NCI-H146 treated with DMSO at 0.1 percent for 48 hours (cell line): ENCODE measurements around the gene SND1.

Experiments
- DNase-seq: peaks from one replicate; lab custom pipeline; 2025; ENCODE audit not compliant: unreplicated experiment; lab: John Stamatoyannopoulos, UW

Gene SND1

DNA sequence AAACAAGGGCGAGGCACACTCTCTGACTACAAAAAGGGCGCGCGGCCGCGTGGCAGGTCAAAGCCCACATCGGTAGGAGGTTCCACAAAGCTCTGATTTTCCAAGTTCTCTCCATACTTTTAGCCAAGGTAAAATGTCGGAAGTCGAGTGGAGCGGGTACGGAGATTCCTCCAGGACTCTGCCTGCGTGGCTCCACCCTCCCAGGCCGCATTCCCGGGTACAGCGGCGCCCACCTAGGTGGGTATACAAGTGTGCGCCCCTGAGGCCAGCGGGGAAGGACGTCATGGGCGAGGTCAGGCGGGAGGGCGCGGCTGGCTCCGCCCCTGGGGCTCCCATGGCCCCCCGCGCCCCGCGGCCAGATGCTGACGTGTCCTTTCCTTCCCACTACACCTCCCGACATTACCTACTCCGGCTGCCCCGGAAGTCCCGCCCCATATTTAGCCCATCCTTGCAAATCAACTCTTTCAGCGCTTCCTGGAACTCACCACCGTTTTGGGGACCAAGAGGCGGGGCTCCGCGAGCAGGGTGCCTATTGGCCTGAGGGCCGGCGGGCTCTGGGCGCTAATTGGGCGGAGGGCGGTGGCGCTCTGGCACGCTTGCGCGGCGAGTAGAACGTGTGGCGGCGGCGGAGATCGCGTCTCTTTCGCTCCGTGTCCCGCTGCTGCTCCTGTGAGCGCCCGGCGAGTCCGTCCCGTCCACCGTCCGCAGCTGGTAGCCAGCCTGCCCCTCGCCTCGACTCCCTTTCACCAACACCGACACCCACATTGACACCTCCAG lies at the start of gene SND1:
SND1 (plus strand) TSS at position 639 of the 777 bp plus-strand sequence. CDS start 180 bp downstream, outside the sequence.
- peak; percentile 99 for DNase-seq

- no peak for DNase-seq
These were observed 43.5 kb upstream of the SND1 start for GRCh38 chr7:127608446-127608845.

DNA sequence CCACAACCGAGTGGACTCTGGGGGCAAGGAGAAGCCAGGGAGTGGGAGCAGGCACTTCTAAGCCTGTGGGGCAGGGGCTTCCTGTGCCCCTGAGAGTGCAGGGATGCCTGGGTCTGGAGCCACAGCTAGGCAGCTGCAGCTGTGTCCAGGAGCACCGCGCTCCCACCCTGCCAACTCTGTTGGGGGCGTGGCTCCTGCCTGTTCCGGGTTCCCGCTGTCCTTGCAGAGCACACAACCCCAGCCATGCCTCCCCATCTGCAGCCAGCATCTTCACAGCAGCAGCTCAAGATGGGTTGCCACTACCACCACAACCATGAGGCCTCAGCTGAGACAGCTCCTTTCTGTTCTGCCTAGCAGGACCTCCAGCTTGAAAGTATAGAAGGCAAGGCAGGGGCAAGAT lies 42.7 kb upstream of the SND1 start:
- no peak for DNase-seq

DNA sequence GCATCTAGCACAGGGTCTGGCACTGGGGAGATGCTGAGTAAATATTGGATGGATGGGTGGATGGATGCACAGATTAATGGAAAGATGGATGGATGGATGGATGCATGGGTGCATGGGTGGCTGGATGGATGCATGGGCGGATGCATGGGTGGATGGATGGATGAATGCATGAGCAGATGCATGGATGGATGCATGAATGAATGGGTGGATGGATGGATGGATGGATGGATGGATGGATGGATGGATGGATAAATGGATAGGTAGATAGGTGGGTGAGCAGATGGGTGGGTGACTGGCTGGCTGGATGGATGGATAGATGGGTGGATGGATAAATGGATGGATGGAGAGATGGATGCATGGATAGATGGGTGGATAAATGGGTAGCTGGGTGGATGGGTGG lies 39.7 kb upstream of the SND1 start:
- DNase-seq: no peak

DNA sequence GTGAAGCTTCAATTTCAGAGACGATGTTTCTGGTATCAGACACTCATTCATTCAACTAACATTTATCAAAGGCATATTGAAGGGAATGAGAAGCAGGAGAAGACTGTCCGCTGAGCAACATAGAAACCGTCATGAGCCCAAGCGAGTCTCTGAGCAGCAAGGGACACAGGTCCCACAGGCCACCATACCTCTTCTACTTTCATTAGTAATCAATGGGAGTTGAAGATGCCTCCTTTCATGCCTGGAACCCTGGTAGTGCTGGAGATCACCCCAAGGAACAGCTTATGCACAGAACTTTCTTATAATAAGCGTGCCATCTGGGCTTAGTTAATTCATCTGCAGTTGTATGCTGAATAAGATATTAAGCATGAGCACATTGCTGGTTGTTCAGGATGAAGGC lies 35.3 kb upstream of the SND1 start:
- no peak for DNase-seq

- no peak for DNase-seq
These were observed 34.0 kb upstream of the SND1 start, which contains the start of gene PAX4 for GRCh38 chr7:127618042-127618441. PAX4 (minus strand) TSS chr7:127618142; CDS start chr7:127615928, 2,214 bp downstream.

DNA sequence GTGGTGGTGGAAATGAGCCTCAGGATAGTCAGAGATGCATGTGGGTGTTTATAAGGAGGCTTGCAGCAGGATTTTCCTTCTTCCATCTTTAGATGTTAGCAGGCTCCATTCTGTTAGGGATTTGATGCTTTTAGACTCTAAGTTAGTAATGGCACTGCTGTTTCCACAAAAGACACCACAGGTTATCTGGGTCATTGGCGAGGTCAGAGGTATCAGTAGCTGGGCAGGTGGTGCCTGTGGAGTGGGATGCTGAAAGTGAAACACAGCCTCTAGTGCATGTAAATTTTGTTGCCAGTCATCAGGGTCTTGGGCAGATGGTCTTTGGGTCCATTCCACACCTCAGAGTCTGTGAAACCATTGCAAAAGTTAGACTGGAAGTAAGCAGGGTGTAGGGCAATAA lies 33.2 kb upstream of the SND1 start:
- no peak for DNase-seq

DNA sequence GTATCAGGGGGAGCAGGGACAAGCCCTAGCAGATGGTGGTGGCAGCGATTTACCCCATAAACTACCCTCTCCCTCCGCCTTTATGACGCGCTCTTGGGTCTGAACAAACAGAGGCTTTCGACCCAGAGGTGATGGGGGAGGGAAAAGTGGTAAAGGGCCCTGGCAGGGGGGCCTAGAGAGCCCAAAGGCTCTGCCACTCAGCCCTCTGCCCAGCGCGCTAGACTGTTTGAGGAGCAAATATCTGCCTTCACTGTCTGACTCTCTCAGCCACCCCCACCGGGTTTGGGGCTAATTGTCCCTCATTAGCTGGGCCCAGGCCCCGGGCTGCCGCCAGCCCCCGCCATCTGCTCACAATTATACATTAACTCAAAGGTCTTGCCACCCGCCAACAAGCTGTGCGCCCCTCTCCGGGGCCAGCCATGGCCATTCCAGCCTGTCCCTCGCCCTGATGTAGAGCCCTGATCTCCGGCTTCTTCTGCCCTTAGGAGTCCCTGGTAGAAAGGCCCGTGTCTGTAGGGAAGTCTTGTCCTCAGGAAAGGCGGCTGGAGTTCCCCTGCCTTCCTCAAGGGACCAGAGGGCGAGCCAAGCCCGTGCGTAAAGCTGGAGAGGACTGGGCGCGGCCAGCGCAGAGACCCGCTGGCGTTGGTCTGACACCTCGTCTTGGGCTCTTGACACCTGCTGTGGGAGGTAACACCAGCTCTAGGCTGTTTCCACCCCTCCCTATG lies 32.2 kb upstream of the SND1 start:
- DNase-seq: no peak

GRCh38 chr7:127620406-127621233 lies 31.4 kb upstream of the SND1 start:
- no peak for DNase-seq

GRCh38 chr7:127625331-127625730 lies 26.7 kb upstream of the SND1 start:
- DNase-seq: no peak

- no peak for DNase-seq
These were observed 23.5 kb upstream of the SND1 start for GRCh38 chr7:127628445-127628844.

DNA sequence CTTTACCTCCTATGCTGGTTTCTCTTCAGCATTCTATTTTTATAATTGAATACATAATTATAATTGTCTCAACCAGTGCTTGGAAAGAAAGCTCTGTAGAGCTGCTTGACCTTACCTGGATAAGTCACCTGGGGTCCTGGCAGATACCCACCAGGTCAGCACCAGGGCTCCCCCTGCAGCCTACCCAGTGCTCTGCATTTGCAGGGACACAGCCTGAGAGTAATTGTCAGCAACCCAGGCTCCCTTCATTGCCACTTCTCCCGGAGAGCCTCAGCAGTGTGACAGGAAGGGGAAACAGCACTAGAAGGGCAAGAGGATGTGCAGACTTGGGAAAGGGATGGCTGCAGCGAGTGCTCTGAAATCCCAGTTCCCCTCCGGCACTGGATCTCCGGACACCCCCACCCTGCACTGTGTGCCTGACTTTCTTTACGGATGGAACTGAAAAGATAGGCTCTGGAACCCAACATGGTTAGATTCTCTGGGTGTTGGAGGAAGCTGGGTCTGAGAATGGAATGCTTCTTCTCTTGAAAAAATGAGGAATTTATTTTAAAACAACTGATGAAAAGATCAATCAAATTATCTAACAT lies 22.6 kb upstream of the SND1 start:
- no peak for DNase-seq

DNA sequence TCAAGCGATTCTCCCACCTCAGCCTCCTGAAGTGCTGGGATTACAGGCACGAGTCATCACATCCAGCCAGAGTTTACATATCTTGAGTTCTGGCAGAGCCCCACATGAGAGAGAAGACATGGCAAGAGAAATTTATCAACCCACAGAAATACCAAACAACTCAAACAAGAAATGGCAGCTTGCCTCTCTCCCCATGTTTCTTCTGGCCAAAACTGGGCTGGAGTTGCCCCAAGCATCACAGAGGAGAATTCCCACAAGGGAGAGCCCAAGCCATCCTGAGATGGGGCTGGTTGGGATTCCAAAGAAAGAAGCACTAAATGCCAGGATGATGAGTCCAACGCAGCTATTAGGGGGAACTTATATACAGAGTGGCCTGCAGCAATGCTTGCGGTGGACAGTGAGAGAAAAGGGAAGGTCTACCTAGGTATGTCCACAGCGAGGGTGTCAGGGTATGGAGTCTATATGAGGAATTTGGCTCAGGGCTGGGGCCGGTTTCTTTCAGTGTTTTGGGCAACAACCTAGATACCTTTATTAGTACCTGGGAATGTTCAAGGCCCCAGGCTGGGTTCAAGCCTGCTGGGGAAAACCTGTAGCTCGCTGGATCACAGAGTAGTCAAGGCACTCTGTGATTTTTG lies 19.6 kb upstream of the SND1 start:
- DNase-seq: no peak

- DNase-seq: no peak
These were observed 16.2 kb upstream of the SND1 start for GRCh38 chr7:127635659-127636285.

GRCh38 chr7:127638197-127638596 lies 13.8 kb upstream of the SND1 start:
- DNase-seq: no peak

DNA sequence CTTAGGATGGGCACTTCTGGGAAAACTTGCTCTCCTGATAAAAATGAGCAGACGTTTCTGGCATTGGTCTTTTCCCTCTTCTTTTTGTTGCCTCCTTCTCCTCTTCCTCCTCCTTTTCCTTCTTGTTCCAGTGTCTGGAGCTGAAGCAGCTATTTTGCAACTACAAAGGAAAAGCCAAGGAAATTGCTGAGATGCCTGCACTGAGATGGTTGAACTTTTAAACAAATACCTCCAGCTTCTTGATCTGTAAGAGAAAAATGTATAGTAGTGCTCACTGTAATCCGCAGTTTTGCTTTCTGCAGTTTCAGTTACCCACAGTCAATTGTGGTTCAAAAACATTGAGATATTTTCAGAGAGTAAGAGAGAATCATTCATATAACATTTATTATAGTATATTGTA lies 7.5 kb upstream of the SND1 start:
- DNase-seq: no peak

DNA sequence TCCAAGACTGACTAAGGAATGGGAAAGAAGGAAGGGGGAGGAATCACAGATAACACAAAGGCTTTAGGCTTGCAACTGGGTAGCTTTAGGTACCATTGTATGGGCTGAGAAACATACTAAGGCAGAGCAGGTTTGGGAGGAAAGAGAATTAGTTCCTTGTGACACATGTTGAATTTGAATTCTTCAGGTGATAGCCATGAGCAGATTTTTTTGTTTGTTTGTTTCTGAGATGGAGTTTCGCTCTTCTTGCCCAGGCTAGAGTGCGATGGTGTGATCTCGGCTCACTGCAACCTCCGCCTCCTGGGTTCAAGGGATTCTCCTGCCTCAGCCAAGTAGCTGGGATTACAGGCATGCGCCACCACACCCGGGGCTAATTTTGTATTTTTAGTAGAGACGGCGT lies 4.4 kb upstream of the SND1 start:
- DNase-seq: no peak

- DNase-seq: no peak
These were observed 3.0 kb upstream of the SND1 start for GRCh38 chr7:127648986-127649385.

DNA sequence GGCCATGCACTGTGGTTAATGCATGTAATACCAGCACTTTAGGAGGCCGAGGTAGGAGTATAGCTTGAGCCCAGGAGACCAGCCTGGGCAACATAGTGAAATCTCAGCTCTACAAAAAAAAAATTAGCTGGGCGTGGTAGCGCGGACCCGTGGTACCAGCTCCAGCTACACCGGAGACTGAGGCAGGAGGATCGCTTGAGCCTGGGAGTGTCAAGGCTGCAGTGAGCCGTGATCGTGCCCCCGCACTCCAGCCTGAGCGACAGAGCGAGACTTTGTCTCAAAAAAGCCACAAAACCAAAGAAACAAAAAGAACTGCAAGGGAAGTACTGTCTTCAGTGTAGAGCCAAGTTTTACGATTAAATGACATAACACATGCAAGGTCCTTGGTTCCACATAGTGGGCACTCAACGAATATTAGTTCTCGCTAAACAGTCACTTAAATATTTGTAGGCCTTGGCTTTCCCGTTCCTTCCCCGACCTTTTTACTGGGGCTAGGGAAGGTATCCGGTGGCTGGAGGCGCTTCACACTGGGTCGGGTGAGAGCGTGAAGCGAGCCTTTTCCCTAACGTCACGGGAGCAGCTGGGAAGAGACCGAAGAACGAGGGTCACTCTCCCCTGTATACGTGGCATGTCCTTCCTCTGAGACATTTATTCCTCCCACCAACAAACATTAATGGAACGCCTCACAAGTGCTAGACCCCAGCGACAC lies 993 bp upstream of the SND1 start:
- no peak for DNase-seq
